Smooth muscle cell of bladder (primary cell): Measurements from ENCODE around the gene SEC31B. TPM values are rescaled to one million over a fixed set of nuclear protein-coding genes. Genes with fewer than 3 reads are reported as not detected.

Experiments used
- total RNA-seq: library from RNA; depleted of rRNA; stranded (reverse); fragments of >200 nt; gene quantifications from 2 replicates; pipeline ENCODE4 v1.2.3, GENCODE V29; 2014

Gene SEC31B
- total RNA-seq = 2.6 and 3.3 TPM in 2 replicates

GRCh38 chr10:100519311-100520051, at the start of gene SEC31B:
SEC31B (minus strand) TSS chr10:100519861; CDS start chr10:100516952, 2,909 bp downstream.

DNA sequence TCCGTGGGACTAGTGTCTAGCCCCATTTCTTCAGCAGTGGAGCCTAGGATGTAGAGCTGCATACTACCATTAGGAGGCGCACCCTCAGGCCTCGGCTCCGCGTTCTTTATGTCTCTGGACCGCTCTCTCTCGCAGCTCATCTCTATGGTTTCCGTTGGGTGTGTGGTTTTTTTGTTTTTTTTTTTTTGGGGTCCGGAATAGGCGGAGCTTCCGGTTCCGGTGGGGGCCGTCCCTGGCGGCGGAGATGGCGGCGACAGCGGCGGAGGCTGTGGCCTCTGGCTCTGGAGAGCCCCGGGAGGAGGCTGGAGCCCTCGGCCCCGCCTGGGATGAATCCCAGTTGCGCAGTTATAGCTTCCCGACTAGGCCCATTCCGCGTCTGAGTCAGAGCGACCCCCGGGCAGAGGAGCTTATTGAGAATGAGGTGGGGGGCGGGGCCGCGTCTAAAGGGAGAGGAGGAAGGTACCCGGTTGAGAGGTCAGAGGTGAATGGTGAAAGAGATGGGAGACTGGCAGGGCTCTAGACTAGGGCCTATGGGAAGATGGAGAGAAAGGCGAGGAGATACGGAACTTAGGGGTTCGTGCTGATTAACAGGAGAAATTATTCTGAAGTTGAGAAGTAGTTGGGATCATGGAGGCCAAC, 16.2 kb upstream of the SEC31B start, which contains the start of gene HIF1AN:
Gene HIF1AN (plus strand): TSS at position 229 of the 639 bp plus-strand sequence. CDS start 16 bp downstream, at position 245.

DNA sequence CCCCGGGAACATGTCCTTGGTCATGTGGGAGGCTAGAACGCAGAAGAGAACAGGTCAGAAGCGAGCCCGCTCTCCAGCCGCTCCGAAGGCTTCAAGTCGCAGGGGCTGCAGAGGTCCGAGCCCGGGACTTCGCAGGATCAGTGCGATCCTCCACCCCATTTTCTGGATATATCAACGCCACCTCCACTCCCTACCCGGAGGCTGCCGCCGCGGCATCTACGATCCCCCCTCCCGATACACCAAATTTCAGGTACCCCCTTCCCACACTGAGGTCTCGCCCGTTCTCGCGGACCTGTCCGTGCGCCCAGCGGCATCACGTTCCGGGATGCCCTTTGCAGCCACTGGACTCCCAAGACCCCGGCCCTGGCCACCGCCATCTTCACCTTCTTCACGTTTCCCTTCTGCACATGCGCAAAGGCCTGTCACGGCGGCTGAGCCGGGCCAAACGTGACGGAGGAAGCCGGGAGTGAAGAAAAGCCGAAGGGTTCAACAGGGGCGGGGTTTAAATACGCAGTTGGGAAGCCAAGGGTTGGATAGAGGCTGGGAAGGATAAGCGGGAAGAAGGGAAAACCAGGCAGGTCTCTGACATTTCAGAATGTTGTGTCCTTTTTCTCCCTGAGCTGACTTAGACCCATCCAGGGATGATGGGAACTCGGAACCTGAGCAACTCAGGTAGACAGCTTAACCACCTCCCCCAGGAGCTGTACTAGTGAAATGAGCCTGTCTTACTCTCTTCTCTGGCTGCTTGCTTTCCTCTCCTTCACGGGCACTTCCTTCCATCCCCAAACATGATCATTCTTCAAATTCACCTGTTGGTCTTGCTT, 10.0 kb upstream of the SEC31B start, which contains the start of gene NDUFB8:
Gene NDUFB8 (minus strand): TSS at position 397 of the 824 bp plus-strand sequence. CDS start 20 bp downstream, at position 377.

DNA sequence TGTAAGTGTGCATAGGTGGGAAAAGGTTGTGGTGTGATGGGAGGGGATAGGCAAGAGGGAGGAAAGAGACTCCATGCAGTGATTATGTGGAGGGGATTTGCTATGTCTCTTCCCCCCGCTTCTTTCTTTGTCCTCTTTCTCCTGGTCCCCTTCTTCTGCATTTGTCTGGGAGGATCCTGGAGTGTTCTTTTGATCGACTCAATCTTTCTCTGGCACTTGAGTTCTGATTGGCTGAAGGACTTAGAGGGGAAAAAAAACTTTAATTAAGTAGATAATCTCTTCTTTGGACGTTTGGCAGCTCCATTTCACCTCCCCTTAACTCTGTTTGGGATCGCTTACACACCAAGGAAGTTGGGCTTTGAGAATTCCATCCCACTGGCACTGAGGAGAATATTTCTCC, 57.0 kb downstream of the SEC31B start, which contains the start of gene WNT8B:
Gene WNT8B (plus strand): TSS at position 301 of the 400 bp plus-strand sequence. CDS start 160 bp downstream, outside the sequence.

Other genes with a start within 250 kb of the SEC31B start
- gene BLOC1S2, start 233.2 kb downstream of the SEC31B start, total RNA-seq = 45.1 and 50.9 TPM in 2 replicates
- not detected in 2 replicates for gene PKD2L1, start 189.6 kb downstream of the SEC31B start, total RNA-seq
- 439 and 543 TPM in 2 replicates for gene SCD, start 172.6 kb downstream of the SEC31B start, total RNA-seq
- not detected in 2 replicates for gene WNT8B, start 56.9 kb downstream of the SEC31B start, total RNA-seq
- gene NDUFB8, start 10.0 kb upstream of the SEC31B start, total RNA-seq = 213 and 262 TPM in 2 replicates
- 8.5 and 12.7 TPM in 2 replicates for gene HIF1AN, start 16.1 kb upstream of the SEC31B start, total RNA-seq
- gene PAX2, start 225.7 kb upstream of the SEC31B start, total RNA-seq = not detected in 2 replicates